Endodermal cell (in vitro differentiated cells): ENCODE data around the gene PITPNM3. TPM values are rescaled to one million over a fixed set of nuclear protein-coding genes. Genes with fewer than 3 reads are reported as not detected.

Experiments used
- DNase-seq: peaks from one replicate; pipeline ENCODE4 v3.0.0-alpha.2; 2017
- H3K27ac ChIP-seq: 2 replicates; pipeline ENCODE4 v1.5.1; 2013; ENCODE audit warnings: mild to moderate bottlenecking, low read depth, low read length, moderate library complexity
- H3K27me3 ChIP-seq: 2 replicates; pipeline ENCODE4 v1.6.1; 2013; ENCODE audit warnings: mild to moderate bottlenecking, low read length, moderate library complexity; ENCODE audit not compliant: insufficient read depth, control insufficient read depth, poor library complexity, severe bottlenecking
- H3K36me3 ChIP-seq: 2 replicates; pipeline ENCODE4 v1.7.0; 2013; ENCODE audit warnings: mild to moderate bottlenecking, low read length, moderate library complexity; ENCODE audit not compliant: control insufficient read depth, insufficient read depth
- H3K4me1 ChIP-seq: one replicate; pipeline ENCODE4 v1.7.0; 2013; ENCODE audit warnings: low read length; ENCODE audit not compliant: control insufficient read depth, insufficient read depth
- H3K4me3 ChIP-seq: 2 replicates; pipeline ENCODE4 v1.5.1; 2013; ENCODE audit warnings: mild to moderate bottlenecking, low read length, moderate library complexity
- H3K9ac ChIP-seq: 2 replicates; pipeline ENCODE4 v1.6.1; 2013; ENCODE audit warnings: mild to moderate bottlenecking, low read length, moderate library complexity; ENCODE audit not compliant: poor library complexity, severe bottlenecking; ENCODE audit errors: extremely low read depth
- H3K9me3 ChIP-seq: 2 replicates; pipeline ENCODE4 v1.6.1; 2013; ENCODE audit warnings: mild to moderate bottlenecking, low read length, moderate library complexity; ENCODE audit not compliant: control insufficient read depth
- H3K27ac Mint-ChIP-seq: 2 replicates; pipeline ENCODE4 v1.8.0; 2020; ENCODE audit warnings: mixed read lengths
- H3K27me3 Mint-ChIP-seq: 2 replicates; pipeline ENCODE4 v1.8.0; 2021; ENCODE audit warnings: mild to moderate bottlenecking, mixed read lengths; ENCODE audit not compliant: insufficient read depth
- H3K36me3 Mint-ChIP-seq: 2 replicates; pipeline ENCODE4 v1.8.0; 2020; ENCODE audit warnings: low read depth, mixed read lengths
- H3K4me1 Mint-ChIP-seq: 2 replicates; pipeline ENCODE4 v1.8.0; 2020; ENCODE audit warnings: mixed read lengths
- H3K4me3 Mint-ChIP-seq: 2 replicates; pipeline ENCODE4 v1.8.0; 2020; ENCODE audit warnings: mild to moderate bottlenecking, moderate library complexity, mixed read lengths
- H3K9me3 Mint-ChIP-seq: 2 replicates; pipeline ENCODE4 v1.8.0; 2020; ENCODE audit warnings: mild to moderate bottlenecking, mixed read lengths
- WGBS, 2 experiments: methylation state at CpG; one replicate each; pipeline versions ENCODE4 v1.1.5 to v1.1.7; 2013; ENCODE audit warnings: missing lambda C conversion rate in 2 of 2, mixed read lengths in 1 of 2; ENCODE audit not compliant: insufficient coverage in 1 of 2, insufficient read length in 1 of 2; 5-methylcytosine and 5-hydroxymethylcytosine counted together
- total RNA-seq, 2 donors: library from RNA; stranded (reverse); fragmentation: NEBNext Ultra II Directional in 1 of 2; extraction: Animal tissue kit (Norgen Biotek cat#: 25700) in 1 of 2; gene quantifications; 2 replicates in 1 of 2; 3 replicates in 1 of 2; pipeline ENCODE4 v1.2.1, GENCODE V29; 2021
- TF ChIP-seq, protein P1 (sequence below): fragments of 200-600 bp; sonication (generic); conservative IDR thresholded peaks from 2 replicates; pipeline ENCODE4 v1.5.0; 2021; ENCODE audit warnings: antibody characterized with exemption, mild to moderate bottlenecking

PITPNM3 gene
- total RNA-seq, 2 donors from 2014 or later, result 1.8 to 2.7 TPM

DNA sequence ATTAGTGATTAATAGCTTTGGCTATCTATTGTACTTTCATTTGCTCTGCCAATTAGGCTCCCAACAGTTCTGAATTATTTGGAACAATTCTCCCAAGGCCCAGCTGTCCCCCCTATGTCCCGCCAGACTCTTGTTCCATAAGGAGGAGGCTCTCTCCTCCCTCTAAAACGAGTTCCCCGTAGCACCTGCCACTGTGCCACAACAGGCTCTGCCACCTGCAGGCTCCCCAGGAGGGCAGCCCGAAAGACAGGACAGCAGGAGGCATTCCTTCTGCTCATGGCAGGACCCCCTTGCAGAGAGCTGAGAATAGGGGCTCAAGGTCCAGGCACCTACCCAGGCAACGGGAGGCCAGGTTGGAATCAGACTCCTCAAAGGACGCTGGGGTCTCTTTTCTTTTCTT is 9.0 kb downstream of the PITPNM3 start:
- Histone ChIP-seq H3K36me3 (no peaks in the 10 kb centered on the region), H3K4me3 (no peak overlapping the region), H3K9ac (no peak overlapping the region), H3K9me3 (no peaks in the 10 kb centered on the region), H3K27ac (no peak overlapping the region), H3K4me1 (no peaks in the 10 kb centered on the region), H3K27me3 (no peaks in the 10 kb centered on the region)
- 85 to 92% methylated on average over 2 to 6 of the region's 6 CpGs for WGBS, 2 experiments
- Mint-ChIP-seq H3K36me3 (no peaks in the 10 kb centered on the region), H3K9me3 (no peaks in the 10 kb centered on the region), H3K27ac (no peak overlapping the region), H3K4me3 (no peak overlapping the region), H3K4me1 (no peaks in the 10 kb centered on the region), H3K27me3 (peaks cover under 1% of the 10 kb centered on the region)
- no peak for DNase-seq
- TF ChIP-seq, protein P1, sequence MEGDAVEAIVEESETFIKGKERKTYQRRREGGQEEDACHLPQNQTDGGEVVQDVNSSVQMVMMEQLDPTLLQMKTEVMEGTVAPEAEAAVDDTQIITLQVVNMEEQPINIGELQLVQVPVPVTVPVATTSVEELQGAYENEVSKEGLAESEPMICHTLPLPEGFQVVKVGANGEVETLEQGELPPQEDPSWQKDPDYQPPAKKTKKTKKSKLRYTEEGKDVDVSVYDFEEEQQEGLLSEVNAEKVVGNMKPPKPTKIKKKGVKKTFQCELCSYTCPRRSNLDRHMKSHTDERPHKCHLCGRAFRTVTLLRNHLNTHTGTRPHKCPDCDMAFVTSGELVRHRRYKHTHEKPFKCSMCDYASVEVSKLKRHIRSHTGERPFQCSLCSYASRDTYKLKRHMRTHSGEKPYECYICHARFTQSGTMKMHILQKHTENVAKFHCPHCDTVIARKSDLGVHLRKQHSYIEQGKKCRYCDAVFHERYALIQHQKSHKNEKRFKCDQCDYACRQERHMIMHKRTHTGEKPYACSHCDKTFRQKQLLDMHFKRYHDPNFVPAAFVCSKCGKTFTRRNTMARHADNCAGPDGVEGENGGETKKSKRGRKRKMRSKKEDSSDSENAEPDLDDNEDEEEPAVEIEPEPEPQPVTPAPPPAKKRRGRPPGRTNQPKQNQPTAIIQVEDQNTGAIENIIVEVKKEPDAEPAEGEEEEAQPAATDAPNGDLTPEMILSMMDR, result no peak

DNA sequence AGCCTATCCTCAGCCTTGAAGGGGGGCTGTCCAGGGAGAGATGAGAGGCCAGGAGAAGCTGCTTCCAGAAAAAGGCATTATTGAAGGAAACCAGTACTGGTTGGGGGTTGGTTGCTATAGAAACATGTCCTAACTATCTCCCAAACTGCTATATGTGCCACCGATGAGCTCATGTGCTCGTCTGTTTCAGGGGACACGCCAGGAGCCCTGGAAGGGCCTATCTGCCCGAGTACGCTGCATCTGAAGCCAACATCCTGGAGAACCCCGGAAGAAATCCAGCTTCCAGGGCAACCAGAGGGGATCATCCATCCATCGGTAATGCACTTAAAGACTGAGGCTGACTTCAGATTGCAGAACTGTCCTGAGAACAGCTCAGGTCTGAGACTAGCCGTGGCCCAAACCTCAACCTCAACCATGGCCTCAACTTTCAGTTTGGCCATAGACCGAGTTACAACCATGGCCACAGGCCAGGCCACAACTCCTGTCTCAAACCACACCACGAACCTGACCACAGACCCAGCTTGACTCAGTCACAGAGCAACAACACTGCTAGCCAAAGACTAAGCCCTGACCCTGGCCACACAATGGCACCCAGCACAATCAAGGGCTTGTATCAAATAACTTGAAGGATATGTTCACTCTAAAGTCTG is 10.2 kb downstream of the PITPNM3 start:
- H3K4me3 ChIP-seq, result no peak overlapping the region
- H3K36me3 Mint-ChIP-seq, result no peaks in the 10 kb centered on the region
- no peaks in the 10 kb centered on the region for H3K36me3 ChIP-seq
- no peaks in the 10 kb centered on the region for H3K9me3 Mint-ChIP-seq
- H3K4me3 Mint-ChIP-seq, result no peak overlapping the region
- H3K27ac ChIP-seq, result no peak overlapping the region
- H3K9me3 ChIP-seq, result no peaks in the 10 kb centered on the region
- no peaks in the 10 kb centered on the region for H3K4me1 Mint-ChIP-seq
- no peak overlapping the region for H3K9ac ChIP-seq
- H3K27me3 ChIP-seq, result no peaks in the 10 kb centered on the region
- H3K4me1 ChIP-seq, result no peaks in the 10 kb centered on the region
- H3K27ac Mint-ChIP-seq, result no peak overlapping the region
- DNase-seq, result no peak
- TF ChIP-seq, protein P1, result no peak
- no peaks in the 10 kb centered on the region for H3K27me3 Mint-ChIP-seq
- 89 to 93% methylated on average over 9 to 10 of the region's 10 CpGs for WGBS, 2 experiments

DNA sequence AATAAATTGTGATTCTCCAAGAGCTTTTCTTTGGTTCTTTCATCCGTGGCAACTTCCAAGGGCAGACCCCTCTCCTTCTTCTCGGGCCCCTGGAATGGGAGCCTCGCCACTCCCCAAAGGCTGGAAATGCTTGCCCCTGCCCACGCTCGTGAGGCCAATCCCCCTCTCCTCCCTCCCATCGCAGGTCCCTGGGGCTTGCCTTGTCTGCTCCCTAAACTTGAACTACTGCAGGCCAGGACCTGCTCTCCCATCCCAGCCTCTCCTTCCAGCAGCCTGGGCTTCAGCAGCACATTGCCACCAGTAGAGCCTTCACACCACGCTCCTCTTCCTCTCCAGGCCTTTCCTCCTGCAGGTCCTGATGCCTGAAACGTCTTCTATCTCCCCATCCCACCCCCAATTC is 11.1 kb downstream of the PITPNM3 start:
- 80 to 91% methylated on average over 6 to 8 of the region's 8 CpGs for WGBS, 2 experiments
- Mint-ChIP-seq H3K27me3 (no peaks in the 10 kb centered on the region), H3K4me3 (no peak overlapping the region), H3K9me3 (no peaks in the 10 kb centered on the region), H3K4me1 (no peaks in the 10 kb centered on the region), H3K36me3 (no peaks in the 10 kb centered on the region), H3K27ac (no peak overlapping the region)
- TF ChIP-seq, protein P1, result no peak
- no peak overlapping the region for H3K9ac ChIP-seq
- H3K27ac ChIP-seq, result no peak overlapping the region
- no peak for DNase-seq
- H3K27me3 ChIP-seq, result no peaks in the 10 kb centered on the region
- H3K36me3 ChIP-seq, result no peaks in the 10 kb centered on the region
- H3K4me1 ChIP-seq, result no peaks in the 10 kb centered on the region
- H3K4me3 ChIP-seq, result no peak overlapping the region
- H3K9me3 ChIP-seq, result no peaks in the 10 kb centered on the region
